Measurements from ENCODE around the gene MGAT5.

The MGAT5 gene

DNA sequence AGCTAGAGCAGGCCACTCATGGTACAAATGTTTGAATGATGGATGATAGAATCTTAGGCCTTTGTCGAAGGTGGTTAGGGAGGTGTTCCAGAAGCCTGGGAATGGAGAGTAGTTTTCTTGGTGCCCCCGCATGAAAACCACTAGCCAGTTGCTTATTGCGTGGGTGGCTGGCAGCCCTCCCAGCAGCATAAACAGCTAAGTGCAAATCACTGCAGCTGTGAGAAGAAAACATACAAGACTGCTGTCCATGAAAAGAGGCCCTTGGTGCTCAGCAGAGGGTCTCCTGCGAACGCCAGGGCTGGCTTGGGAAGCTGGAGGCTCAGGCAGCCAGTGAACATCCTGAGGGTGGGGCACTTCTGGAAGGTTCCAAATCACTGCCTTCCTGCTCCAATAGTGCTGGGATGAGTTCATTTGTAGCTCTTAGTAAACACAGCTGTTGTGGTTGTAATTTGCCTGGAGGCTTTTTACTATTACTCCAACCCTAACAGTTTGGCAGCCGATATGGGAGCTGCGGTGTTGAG is 118.8 kb downstream of the MGAT5 start:
- no peaks in the 10 kb centered on the region for H3K9me3 ChIP-seq (ENCODE audit: control insufficient read depth, insufficient read depth, low read depth, low read length)
- H3K4me1 ChIP-seq (ENCODE audit: control insufficient read depth, insufficient read depth, low read length): peaks cover 12% of the 10 kb centered on the region
- CTCF ChIA-PET: interaction anchor here (0.9 to 1.8 kb wide), 2 partner anchors 39 to 78 kb away, joined by 3 to 4 read pairs; no protein-coding TSS in a partner anchor
- H3K4me3 ChIP-seq (ENCODE audit: low read depth, low read length): no peak overlapping the region
- peak; percentile 39; the same call in 1 of the 2 replicates for TF ChIP-seq ZFHX2 (tag by site-specific recombination; conservative IDR thresholded peaks at IDR 0.05)
- TF ChIP-seq ZNF138 (tag by site-specific recombination; IDR thresholded peaks at IDR 0.05; ENCODE audit: borderline replicate concordance): no peak
- H3K27ac ChIP-seq (ENCODE audit: extremely low read depth, low read depth, low read length): no peak overlapping the region
- H3K36me3 ChIP-seq (ENCODE audit: control insufficient read depth in 2 of 2, insufficient read depth in 1 of 2, low read length in 2 of 2): peaks cover 0 to 9% of the 10 kb centered on the region in 2 experiments; a peak in 1 of 3 replicates
- POLR2A ChIA-PET: no interaction called here

DNA sequence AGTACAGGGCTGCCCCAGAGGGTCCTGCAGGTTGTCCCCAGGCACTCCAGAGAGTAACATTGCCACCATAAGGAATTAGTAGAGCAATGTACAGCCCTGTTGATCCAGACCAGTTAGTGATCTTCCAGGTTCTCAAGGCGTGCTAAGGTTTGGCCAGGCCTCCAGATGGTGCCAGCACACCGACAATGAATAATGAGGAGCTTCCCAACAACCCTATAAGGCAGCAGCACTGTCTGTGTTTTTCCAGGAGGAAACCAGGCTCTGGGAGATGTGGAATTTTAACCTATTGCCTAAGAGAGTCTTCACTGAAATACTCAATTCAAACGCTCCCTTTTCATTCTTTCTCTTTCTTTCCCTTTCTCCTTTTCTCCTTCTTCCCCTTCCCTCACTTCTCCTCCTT is 122.1 kb downstream of the MGAT5 start:
- CTCF ChIA-PET: no interaction called here
- POLR2A ChIA-PET: no interaction called here
- Histone ChIP-seq H3K36me3 (ENCODE audit: control insufficient read depth in 2 of 2, insufficient read depth in 1 of 2, low read length in 2 of 2) (peaks cover 0 to 17% of the 10 kb centered on the region in 2 experiments; a peak in 1 of 3 replicates), H3K27ac (ENCODE audit: extremely low read depth, low read depth, low read length) (no peak overlapping the region), H3K4me3 (ENCODE audit: low read depth, low read length) (no peak overlapping the region), H3K4me1 (ENCODE audit: control insufficient read depth, insufficient read depth, low read length) (no peaks in the 10 kb centered on the region), H3K9me3 (ENCODE audit: control insufficient read depth, insufficient read depth, low read depth, low read length) (no peaks in the 10 kb centered on the region)
- TF ChIP-seq ZNF239 (tag by site-specific recombination; IDR thresholded peaks at IDR 0.05) (no peak), ZSCAN30 (tag by site-specific recombination; IDR thresholded peaks at IDR 0.05) (no peak), ZNF624 (tag by site-specific recombination; IDR thresholded peaks at IDR 0.05) (no peak), ZNF548 (tag by site-specific recombination; IDR thresholded peaks at IDR 0.05) (no peak), MZF1 (tag by site-specific recombination; IDR thresholded peaks at IDR 0.05; ENCODE audit: borderline replicate concordance) (no peak), ZNF791 (tag by site-specific recombination; IDR thresholded peaks at IDR 0.05) (no peak)
- TF ChIP-seq, protein P1, sequence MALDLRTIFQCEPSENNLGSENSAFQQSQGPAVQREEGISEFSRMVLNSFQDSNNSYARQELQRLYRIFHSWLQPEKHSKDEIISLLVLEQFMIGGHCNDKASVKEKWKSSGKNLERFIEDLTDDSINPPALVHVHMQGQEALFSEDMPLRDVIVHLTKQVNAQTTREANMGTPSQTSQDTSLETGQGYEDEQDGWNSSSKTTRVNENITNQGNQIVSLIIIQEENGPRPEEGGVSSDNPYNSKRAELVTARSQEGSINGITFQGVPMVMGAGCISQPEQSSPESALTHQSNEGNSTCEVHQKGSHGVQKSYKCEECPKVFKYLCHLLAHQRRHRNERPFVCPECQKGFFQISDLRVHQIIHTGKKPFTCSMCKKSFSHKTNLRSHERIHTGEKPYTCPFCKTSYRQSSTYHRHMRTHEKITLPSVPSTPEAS (tag by site-specific recombination; IDR thresholded peaks at IDR 0.05): no peak
- TF ChIP-seq, protein P2, sequence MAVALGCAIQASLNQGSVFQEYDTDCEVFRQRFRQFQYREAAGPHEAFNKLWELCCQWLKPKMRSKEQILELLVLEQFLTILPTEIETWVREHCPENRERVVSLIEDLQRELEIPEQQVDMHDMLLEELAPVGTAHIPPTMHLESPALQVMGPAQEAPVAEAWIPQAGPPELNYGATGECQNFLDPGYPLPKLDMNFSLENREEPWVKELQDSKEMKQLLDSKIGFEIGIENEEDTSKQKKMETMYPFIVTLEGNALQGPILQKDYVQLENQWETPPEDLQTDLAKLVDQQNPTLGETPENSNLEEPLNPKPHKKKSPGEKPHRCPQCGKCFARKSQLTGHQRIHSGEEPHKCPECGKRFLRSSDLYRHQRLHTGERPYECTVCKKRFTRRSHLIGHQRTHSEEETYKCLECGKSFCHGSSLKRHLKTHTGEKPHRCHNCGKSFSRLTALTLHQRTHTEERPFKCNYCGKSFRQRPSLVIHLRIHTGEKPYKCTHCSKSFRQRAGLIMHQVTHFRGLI (tag by site-specific recombination; IDR thresholded peaks at IDR 0.05): no peak

DNA sequence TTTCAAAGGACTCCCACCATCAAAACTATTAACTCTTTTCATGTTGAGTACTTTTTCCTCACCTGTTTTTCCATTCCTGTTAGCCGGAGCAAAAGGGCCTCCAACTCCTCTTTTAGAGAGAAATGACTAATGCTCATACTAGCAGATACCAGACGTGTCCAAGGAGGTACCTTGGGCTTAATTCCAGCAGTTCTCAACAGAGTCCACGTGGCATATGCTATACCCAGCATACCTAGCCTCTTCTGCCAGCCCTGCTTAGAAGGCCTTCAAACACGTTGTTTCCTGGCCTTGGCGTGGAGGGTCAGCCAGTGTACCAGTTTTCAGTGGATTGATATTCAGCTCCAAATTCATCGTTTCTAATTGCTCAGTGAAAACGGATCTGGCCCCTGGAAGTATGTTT is 123.9 kb downstream of the MGAT5 start:
- ChIA-PET POLR2A (no interaction called here), CTCF (interaction anchor here (1.0 to 1.7 kb wide), 2 partner anchors 73 to 132 kb away, joined by 3 to 4 read pairs; no protein-coding TSS in a partner anchor)
- H3K4me3 ChIP-seq (ENCODE audit: low read depth, low read length): no peak overlapping the region
- no peak overlapping the region for H3K27ac ChIP-seq (ENCODE audit: extremely low read depth, low read depth, low read length)
- H3K36me3 ChIP-seq (ENCODE audit: control insufficient read depth in 2 of 2, insufficient read depth in 1 of 2, low read length in 2 of 2): peaks cover 0 to 17% of the 10 kb centered on the region in 2 experiments; a peak in 1 of 3 replicates
- no peaks in the 10 kb centered on the region for H3K4me1 ChIP-seq (ENCODE audit: control insufficient read depth, insufficient read depth, low read length)
- H3K9me3 ChIP-seq (ENCODE audit: control insufficient read depth, insufficient read depth, low read depth, low read length): no peaks in the 10 kb centered on the region
- no peak for TF ChIP-seq WT1 (tag by site-specific recombination; IDR thresholded peaks at IDR 0.05)
- TF ChIP-seq, protein P3, sequence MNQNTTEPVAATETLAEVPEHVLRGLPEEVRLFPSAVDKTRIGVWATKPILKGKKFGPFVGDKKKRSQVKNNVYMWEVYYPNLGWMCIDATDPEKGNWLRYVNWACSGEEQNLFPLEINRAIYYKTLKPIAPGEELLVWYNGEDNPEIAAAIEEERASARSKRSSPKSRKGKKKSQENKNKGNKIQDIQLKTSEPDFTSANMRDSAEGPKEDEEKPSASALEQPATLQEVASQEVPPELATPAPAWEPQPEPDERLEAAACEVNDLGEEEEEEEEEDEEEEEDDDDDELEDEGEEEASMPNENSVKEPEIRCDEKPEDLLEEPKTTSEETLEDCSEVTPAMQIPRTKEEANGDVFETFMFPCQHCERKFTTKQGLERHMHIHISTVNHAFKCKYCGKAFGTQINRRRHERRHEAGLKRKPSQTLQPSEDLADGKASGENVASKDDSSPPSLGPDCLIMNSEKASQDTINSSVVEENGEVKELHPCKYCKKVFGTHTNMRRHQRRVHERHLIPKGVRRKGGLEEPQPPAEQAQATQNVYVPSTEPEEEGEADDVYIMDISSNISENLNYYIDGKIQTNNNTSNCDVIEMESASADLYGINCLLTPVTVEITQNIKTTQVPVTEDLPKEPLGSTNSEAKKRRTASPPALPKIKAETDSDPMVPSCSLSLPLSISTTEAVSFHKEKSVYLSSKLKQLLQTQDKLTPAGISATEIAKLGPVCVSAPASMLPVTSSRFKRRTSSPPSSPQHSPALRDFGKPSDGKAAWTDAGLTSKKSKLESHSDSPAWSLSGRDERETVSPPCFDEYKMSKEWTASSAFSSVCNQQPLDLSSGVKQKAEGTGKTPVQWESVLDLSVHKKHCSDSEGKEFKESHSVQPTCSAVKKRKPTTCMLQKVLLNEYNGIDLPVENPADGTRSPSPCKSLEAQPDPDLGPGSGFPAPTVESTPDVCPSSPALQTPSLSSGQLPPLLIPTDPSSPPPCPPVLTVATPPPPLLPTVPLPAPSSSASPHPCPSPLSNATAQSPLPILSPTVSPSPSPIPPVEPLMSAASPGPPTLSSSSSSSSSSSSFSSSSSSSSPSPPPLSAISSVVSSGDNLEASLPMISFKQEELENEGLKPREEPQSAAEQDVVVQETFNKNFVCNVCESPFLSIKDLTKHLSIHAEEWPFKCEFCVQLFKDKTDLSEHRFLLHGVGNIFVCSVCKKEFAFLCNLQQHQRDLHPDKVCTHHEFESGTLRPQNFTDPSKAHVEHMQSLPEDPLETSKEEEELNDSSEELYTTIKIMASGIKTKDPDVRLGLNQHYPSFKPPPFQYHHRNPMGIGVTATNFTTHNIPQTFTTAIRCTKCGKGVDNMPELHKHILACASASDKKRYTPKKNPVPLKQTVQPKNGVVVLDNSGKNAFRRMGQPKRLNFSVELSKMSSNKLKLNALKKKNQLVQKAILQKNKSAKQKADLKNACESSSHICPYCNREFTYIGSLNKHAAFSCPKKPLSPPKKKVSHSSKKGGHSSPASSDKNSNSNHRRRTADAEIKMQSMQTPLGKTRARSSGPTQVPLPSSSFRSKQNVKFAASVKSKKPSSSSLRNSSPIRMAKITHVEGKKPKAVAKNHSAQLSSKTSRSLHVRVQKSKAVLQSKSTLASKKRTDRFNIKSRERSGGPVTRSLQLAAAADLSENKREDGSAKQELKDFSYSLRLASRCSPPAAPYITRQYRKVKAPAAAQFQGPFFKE (tag by site-specific recombination; IDR thresholded peaks at IDR 0.05; ENCODE audit: borderline replicate concordance): no peak
- no peak for TF ChIP-seq SP2 (tag by site-specific recombination; IDR thresholded peaks at IDR 0.05)
- TF ChIP-seq, protein P4, sequence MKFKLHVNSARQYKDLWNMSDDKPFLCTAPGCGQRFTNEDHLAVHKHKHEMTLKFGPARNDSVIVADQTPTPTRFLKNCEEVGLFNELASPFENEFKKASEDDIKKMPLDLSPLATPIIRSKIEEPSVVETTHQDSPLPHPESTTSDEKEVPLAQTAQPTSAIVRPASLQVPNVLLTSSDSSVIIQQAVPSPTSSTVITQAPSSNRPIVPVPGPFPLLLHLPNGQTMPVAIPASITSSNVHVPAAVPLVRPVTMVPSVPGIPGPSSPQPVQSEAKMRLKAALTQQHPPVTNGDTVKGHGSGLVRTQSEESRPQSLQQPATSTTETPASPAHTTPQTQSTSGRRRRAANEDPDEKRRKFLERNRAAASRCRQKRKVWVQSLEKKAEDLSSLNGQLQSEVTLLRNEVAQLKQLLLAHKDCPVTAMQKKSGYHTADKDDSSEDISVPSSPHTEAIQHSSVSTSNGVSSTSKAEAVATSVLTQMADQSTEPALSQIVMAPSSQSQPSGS (tag by site-specific recombination; IDR thresholded peaks at IDR 0.05; ENCODE audit: low read depth): no peak
- TF ChIP-seq, protein P5, sequence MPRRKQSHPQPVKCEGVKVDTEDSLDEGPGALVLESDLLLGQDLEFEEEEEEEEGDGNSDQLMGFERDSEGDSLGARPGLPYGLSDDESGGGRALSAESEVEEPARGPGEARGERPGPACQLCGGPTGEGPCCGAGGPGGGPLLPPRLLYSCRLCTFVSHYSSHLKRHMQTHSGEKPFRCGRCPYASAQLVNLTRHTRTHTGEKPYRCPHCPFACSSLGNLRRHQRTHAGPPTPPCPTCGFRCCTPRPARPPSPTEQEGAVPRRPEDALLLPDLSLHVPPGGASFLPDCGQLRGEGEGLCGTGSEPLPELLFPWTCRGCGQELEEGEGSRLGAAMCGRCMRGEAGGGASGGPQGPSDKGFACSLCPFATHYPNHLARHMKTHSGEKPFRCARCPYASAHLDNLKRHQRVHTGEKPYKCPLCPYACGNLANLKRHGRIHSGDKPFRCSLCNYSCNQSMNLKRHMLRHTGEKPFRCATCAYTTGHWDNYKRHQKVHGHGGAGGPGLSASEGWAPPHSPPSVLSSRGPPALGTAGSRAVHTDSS (tag by site-specific recombination; IDR thresholded peaks at IDR 0.05): no peak
- TF ChIP-seq, protein P6, sequence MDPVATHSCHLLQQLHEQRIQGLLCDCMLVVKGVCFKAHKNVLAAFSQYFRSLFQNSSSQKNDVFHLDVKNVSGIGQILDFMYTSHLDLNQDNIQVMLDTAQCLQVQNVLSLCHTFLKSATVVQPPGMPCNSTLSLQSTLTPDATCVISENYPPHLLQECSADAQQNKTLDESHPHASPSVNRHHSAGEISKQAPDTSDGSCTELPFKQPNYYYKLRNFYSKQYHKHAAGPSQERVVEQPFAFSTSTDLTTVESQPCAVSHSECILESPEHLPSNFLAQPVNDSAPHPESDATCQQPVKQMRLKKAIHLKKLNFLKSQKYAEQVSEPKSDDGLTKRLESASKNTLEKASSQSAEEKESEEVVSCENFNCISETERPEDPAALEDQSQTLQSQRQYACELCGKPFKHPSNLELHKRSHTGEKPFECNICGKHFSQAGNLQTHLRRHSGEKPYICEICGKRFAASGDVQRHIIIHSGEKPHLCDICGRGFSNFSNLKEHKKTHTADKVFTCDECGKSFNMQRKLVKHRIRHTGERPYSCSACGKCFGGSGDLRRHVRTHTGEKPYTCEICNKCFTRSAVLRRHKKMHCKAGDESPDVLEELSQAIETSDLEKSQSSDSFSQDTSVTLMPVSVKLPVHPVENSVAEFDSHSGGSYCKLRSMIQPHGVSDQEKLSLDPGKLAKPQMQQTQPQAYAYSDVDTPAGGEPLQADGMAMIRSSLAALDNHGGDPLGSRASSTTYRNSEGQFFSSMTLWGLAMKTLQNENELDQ (tag by site-specific recombination; IDR thresholded peaks at IDR 0.05; ENCODE audit: low read depth): no peak
- no peak for TF ChIP-seq ZNF621 (tag by site-specific recombination; IDR thresholded peaks at IDR 0.05)
